ENCODE data around the gene SLC31A2.
"Not testable (repeated sequence)": the region's sequence is repeated elsewhere in the genome, so short reads cannot be mapped to it uniquely, and the experiment has no call there.

The SLC31A2 gene

DNA sequence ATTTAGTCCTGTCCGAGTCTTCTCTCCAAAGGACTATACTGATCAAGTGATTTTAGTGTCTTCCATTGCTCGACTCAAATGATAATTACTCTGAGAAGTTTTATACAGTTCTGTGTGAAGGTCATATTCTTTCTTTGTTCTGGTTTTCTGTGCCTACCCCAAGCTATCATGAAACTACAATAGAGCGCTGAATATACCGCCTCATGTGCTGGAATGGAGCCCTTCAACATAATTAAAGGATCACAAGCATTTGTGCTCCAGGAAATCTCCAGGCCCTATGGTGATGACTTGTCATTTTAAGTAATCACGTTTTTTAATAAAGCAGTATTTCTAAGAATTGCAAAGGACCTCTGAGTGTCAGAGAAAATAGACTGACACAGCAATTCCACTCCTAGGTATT is 10.9 kb upstream of the SLC31A2 start:
- no peak overlapping the region for H3K4me3 ChIP-seq (ENCODE audit: control insufficient read depth in 1 of 7, extremely low read depth in 1 of 7, insufficient read depth in 4 of 7, low read depth in 2 of 7, low read length in 6 of 7)
- H3K27ac ChIP-seq (ENCODE audit: insufficient read depth in 1 of 2, low read depth in 1 of 2, low read length in 2 of 2, poor library complexity in 1 of 2, severe bottlenecking in 2 of 2), result no peak overlapping the region
- no peaks in the 10 kb centered on the region for H3K4me1 ChIP-seq (ENCODE audit: control extremely low read depth in 1 of 4, control insufficient read depth in 4 of 4, insufficient read depth in 4 of 4, low read length in 3 of 4)
- DNase-seq, result no peak
- H3K27me3 ChIP-seq (replicated peaks in 2 of 5; ENCODE audit: control insufficient read depth in 4 of 5, insufficient read depth in 5 of 5, low read length in 4 of 5), result peaks cover 0 to 8% (median 5%) of the 10 kb centered on the region in 5 experiments
- H3K36me3 ChIP-seq (ENCODE audit: control insufficient read depth in 4 of 4, insufficient read depth in 4 of 4, low read length in 3 of 4), result no peaks in the 10 kb centered on the region
- H3K9me3 ChIP-seq (ENCODE audit: control extremely low read depth in 1 of 5, control insufficient read depth in 4 of 5, insufficient read depth in 2 of 5, low read depth in 1 of 5, low read length in 4 of 5), result peaks cover 0 to 19% (median 9%) of the 10 kb centered on the region in 5 experiments
- POLR2A ChIA-PET, result no interaction called here
- CTCF ChIA-PET, result interaction anchor here (1.2 kb wide), 1 partner anchor 449 kb away, joined by 4 read pairs; no protein-coding TSS in a partner anchor
- 100% methylated on average over 3 of the region's 5 CpGs for WGBS (ENCODE audit: insufficient coverage)

DNA sequence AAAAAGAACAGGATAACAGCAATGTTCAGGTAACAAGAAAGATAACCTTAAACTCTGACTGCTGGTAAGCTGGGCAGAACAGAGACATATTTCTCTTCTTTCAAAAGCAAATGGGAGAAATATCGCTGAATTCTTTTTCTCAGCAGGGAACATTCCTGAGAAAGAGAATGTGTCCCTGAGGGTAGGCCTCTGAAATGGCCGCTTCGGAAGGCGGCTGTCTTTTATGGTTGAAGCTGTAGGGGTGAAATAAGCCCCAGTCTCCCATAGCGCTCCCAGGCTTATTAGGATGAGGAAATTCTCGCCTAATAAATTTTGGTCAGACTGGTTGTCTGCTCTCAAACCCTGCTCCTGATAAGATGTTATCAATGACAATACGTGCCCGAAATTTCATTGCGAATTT is 9.9 kb upstream of the SLC31A2 start:
- H3K4me3 ChIP-seq (ENCODE audit: control insufficient read depth in 1 of 7, extremely low read depth in 1 of 7, insufficient read depth in 4 of 7, low read depth in 2 of 7, low read length in 6 of 7); H3K27ac ChIP-seq (ENCODE audit: insufficient read depth in 1 of 2, low read depth in 1 of 2, low read length in 2 of 2, poor library complexity in 1 of 2, severe bottlenecking in 2 of 2); POLR2A ChIA-PET; H3K36me3 ChIP-seq (ENCODE audit: control insufficient read depth in 4 of 4, insufficient read depth in 4 of 4, low read length in 3 of 4); CTCF ChIA-PET; DNase-seq; H3K4me1 ChIP-seq (ENCODE audit: control extremely low read depth in 1 of 4, control insufficient read depth in 4 of 4, insufficient read depth in 4 of 4, low read length in 3 of 4): not testable (repeated sequence)
- WGBS (ENCODE audit: insufficient coverage), result 97% methylated on average over 8 of the region's 9 CpGs
- Histone ChIP-seq H3K27me3 (replicated peaks in 2 of 5; ENCODE audit: control insufficient read depth in 4 of 5, insufficient read depth in 5 of 5, low read length in 4 of 5) (peaks cover 0 to 12% (median 7%) of the 10 kb centered on the region in 5 experiments), H3K9me3 (ENCODE audit: control extremely low read depth in 1 of 5, control insufficient read depth in 4 of 5, insufficient read depth in 2 of 5, low read depth in 1 of 5, low read length in 4 of 5) (peaks cover 0 to 19% (median 9%) of the 10 kb centered on the region in 5 experiments)

DNA sequence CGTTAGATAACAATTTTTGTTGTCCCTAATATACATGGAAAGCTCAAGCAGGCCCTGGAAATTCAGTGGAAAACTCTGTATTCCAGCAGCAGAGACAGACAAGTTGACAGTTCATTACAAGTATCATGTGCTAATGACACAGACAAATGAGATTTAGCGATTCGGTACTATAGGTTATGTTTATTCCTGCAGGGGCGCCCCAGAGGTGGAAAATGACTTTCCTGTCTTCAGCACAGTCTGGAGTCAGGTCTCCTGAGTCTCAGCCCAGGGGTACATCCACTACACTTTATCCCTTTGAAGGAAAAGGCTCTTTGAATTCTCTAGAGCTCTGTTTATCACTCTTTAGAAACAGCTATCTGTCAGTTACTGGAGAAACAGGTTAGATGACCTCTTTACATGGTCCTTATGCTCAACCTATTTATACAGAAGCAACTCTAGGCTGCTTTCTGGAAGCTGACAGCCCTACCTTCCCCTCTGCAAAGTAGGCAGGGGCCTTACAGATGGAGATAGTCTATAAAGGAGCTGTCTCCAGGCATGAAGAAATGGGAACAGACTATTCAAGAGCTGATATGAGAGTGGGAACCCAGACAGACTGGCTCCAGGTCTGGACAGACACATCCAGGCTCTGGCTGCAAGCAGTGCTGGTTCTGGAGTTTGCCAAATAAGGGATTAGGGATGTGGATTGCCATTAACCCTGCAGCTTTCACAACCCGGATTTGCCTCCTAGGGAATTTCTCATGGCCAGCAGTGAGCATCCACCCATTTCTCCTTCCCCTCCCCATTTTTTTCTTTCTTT is 7.2 kb upstream of the SLC31A2 start:
- peaks cover 0 to 19% (median 9%) of the 10 kb centered on the region in 5 experiments for H3K9me3 ChIP-seq (ENCODE audit: control extremely low read depth in 1 of 5, control insufficient read depth in 4 of 5, insufficient read depth in 2 of 5, low read depth in 1 of 5, low read length in 4 of 5)
- 100% methylated on average over 4 of the region's 5 CpGs for WGBS (ENCODE audit: insufficient coverage)
- H3K4me1 ChIP-seq (ENCODE audit: control extremely low read depth in 1 of 4, control insufficient read depth in 4 of 4, insufficient read depth in 4 of 4, low read length in 3 of 4), result no peaks in the 10 kb centered on the region
- H3K27ac ChIP-seq (ENCODE audit: insufficient read depth in 1 of 2, low read depth in 1 of 2, low read length in 2 of 2, poor library complexity in 1 of 2, severe bottlenecking in 2 of 2), result no peak overlapping the region
- POLR2A ChIA-PET, result no interaction called here
- no peak overlapping the region for H3K4me3 ChIP-seq (ENCODE audit: control insufficient read depth in 1 of 7, extremely low read depth in 1 of 7, insufficient read depth in 4 of 7, low read depth in 2 of 7, low read length in 6 of 7)
- peaks cover 0 to 11% (median 7%) of the 10 kb centered on the region in 5 experiments for H3K27me3 ChIP-seq (replicated peaks in 2 of 5; ENCODE audit: control insufficient read depth in 4 of 5, insufficient read depth in 5 of 5, low read length in 4 of 5)
- no peak for DNase-seq
- no peaks in the 10 kb centered on the region for H3K36me3 ChIP-seq (ENCODE audit: control insufficient read depth in 4 of 4, insufficient read depth in 4 of 4, low read length in 3 of 4)
- CTCF ChIA-PET, result no interaction called here

DNA sequence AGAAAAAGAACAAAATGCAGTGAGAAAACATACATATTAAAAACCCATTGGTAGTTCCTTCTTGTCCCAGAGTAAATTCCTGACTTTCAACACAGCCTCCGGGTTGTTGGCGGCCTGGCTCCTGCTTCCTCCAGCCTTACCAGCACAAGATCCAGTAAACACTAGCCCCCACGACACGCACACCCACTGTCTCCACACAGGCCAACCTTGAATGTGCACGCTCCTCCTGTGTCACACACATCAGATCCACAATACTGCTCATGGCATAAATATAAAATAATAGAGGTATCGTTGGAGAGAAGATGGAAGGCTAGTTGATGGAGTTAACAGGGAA is 2.5 kb upstream of the SLC31A2 start:
- Histone ChIP-seq H3K27ac (ENCODE audit: insufficient read depth in 1 of 2, low read depth in 1 of 2, low read length in 2 of 2, poor library complexity in 1 of 2, severe bottlenecking in 2 of 2) (no peak overlapping the region), H3K36me3 (ENCODE audit: control insufficient read depth in 4 of 4, insufficient read depth in 4 of 4, low read length in 3 of 4) (no peaks in the 10 kb centered on the region), H3K4me1 (ENCODE audit: control extremely low read depth in 1 of 4, control insufficient read depth in 4 of 4, insufficient read depth in 4 of 4, low read length in 3 of 4) (peaks cover 0 to 20% (median 14%) of the 10 kb centered on the region in 4 experiments), H3K9me3 (ENCODE audit: control extremely low read depth in 1 of 5, control insufficient read depth in 4 of 5, insufficient read depth in 2 of 5, low read depth in 1 of 5, low read length in 4 of 5) (no peaks in the 10 kb centered on the region), H3K27me3 (replicated peaks in 2 of 5; ENCODE audit: control insufficient read depth in 4 of 5, insufficient read depth in 5 of 5, low read length in 4 of 5) (peaks cover 0 to 11% (median 7%) of the 10 kb centered on the region in 5 experiments), H3K4me3 (ENCODE audit: control insufficient read depth in 1 of 7, extremely low read depth in 1 of 7, insufficient read depth in 4 of 7, low read depth in 2 of 7, low read length in 6 of 7) (no peak overlapping the region)
- no CpG with 5 or more reads among the region's 6 CpGs for WGBS (ENCODE audit: insufficient coverage)
- POLR2A ChIA-PET, result no interaction called here
- CTCF ChIA-PET, result no interaction called here
- DNase-seq, result no peak

DNA sequence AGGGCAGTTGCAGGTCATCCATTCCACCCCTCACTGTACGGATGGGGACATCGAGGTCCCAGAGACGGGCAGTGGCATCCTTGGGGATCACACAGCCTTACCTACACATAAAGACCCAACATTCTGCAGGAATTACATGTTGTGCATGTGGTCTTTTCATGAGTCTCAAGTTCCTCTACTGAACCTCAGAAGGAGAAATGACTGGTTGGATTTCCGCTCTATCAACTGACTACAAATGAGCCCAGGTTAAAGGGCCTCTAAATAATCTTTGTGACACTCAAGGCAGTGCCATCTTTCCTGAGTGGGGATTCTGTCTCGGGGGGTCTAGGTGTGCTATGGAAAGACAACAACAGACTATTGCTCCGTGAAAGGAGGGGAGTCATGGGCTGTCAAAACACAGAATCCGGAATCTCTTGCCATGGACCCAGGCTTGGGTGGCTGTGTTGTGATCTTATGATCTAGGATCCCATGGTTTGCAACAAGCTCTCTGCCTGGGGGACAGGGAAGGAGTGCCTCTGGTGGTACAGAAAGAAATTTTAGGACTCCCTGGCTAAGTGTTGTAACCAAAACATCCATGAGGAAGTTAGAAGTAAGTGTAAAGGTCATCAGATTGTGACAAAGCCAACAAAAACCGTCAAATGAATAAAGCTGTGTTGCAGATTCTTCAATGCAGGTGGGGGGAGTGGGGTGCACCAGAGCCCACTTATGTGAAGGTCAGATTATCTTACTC is 1.9 kb upstream of the SLC31A2 start:
- Histone ChIP-seq H3K4me3 (ENCODE audit: control insufficient read depth in 1 of 7, extremely low read depth in 1 of 7, insufficient read depth in 4 of 7, low read depth in 2 of 7, low read length in 6 of 7) (no peak overlapping the region), H3K27me3 (replicated peaks in 2 of 5; ENCODE audit: control insufficient read depth in 4 of 5, insufficient read depth in 5 of 5, low read length in 4 of 5) (peaks cover 0 to 11% (median 4%) of the 10 kb centered on the region in 5 experiments), H3K9me3 (ENCODE audit: control extremely low read depth in 1 of 5, control insufficient read depth in 4 of 5, insufficient read depth in 2 of 5, low read depth in 1 of 5, low read length in 4 of 5) (no peaks in the 10 kb centered on the region), H3K4me1 (ENCODE audit: control extremely low read depth in 1 of 4, control insufficient read depth in 4 of 4, insufficient read depth in 4 of 4, low read length in 3 of 4) (peaks cover 0 to 26% (median 14%) of the 10 kb centered on the region in 4 experiments), H3K36me3 (ENCODE audit: control insufficient read depth in 4 of 4, insufficient read depth in 4 of 4, low read length in 3 of 4) (no peaks in the 10 kb centered on the region), H3K27ac (ENCODE audit: insufficient read depth in 1 of 2, low read depth in 1 of 2, low read length in 2 of 2, poor library complexity in 1 of 2, severe bottlenecking in 2 of 2) (no peak overlapping the region)
- ChIA-PET POLR2A (interaction anchor here (0.6 kb wide), 2 partner anchors 36 to 66 kb away, joined by 3 read pairs; no protein-coding TSS in a partner anchor), CTCF (interaction anchor here (1.1 to 1.4 kb wide), 3 partner anchors 14 to 37 kb away, joined by 3 to 5 read pairs (median 3); no protein-coding TSS in a partner anchor)
- WGBS (ENCODE audit: insufficient coverage), result 100% methylated on average over 5 of the region's 8 CpGs
- peak in 1 of 3 donors; percentile 5 for DNase-seq

DNA sequence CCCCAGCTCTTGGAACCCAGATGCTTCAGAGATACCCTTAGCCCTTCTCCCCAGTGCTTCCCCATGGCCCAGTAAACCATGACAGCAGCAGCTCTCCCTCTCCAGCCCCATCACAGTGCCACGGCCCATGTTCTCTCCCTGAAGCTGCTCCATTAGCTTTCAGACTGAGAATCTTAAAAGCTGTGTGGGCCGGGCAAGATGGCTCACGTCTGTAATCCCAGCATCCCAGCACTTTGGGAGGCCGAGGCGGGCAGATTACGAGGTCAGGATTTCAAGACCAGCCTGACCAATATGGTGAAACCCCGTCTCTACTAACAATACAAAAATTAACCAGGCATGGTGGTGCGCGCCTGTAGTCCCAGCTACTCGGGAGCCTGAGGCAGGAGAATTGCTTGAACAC is 1.2 kb upstream of the SLC31A2 start:
- Histone ChIP-seq H3K27me3 (replicated peaks in 2 of 5; ENCODE audit: control insufficient read depth in 4 of 5, insufficient read depth in 5 of 5, low read length in 4 of 5) (peaks cover 0 to 11% (median 3%) of the 10 kb centered on the region in 5 experiments), H3K4me1 (ENCODE audit: control extremely low read depth in 1 of 4, control insufficient read depth in 4 of 4, insufficient read depth in 4 of 4, low read length in 3 of 4) (peaks cover 0 to 33% (median 19%) of the 10 kb centered on the region in 4 experiments)
- ChIA-PET CTCF (interaction anchor here (0.7 to 2.4 kb wide), 5 partner anchors 14 to 71 kb away, joined by 3 to 9 read pairs (median 3); partner anchors contain the start of genes FKBP15 and SLC31A1), POLR2A (interaction anchor here (0.6 kb wide), 1 partner anchor 66 kb away, joined by 3 read pairs; no protein-coding TSS in a partner anchor)
- H3K27ac ChIP-seq (ENCODE audit: insufficient read depth in 1 of 2, low read depth in 1 of 2, low read length in 2 of 2, poor library complexity in 1 of 2, severe bottlenecking in 2 of 2); H3K4me3 ChIP-seq (ENCODE audit: control insufficient read depth in 1 of 7, extremely low read depth in 1 of 7, insufficient read depth in 4 of 7, low read depth in 2 of 7, low read length in 6 of 7); DNase-seq; H3K36me3 ChIP-seq (ENCODE audit: control insufficient read depth in 4 of 4, insufficient read depth in 4 of 4, low read length in 3 of 4); H3K9me3 ChIP-seq (ENCODE audit: control extremely low read depth in 1 of 5, control insufficient read depth in 4 of 5, insufficient read depth in 2 of 5, low read depth in 1 of 5, low read length in 4 of 5): not testable (repeated sequence)
- 93% methylated on average over 10 of the region's 10 CpGs for WGBS (ENCODE audit: insufficient coverage)

Measured in common myeloid progenitor, CD34-positive (primary cell).